HEK293 (cell line): ENCODE results near the gene EPHX1.
"Not testable (repeated sequence)": the region's sequence is repeated elsewhere in the genome, so short reads cannot be mapped to it uniquely, and the experiment has no call there.

ENCODE experiments used
- CTCF ChIA-PET: fragments of 350-600 bp; formaldehyde crosslinking; extraction: SDS; loops from one replicate; lab custom pipeline; 2021; ENCODE audit warnings: antibody characterized with exemption; lab: Yijun Ruan, JAX
- POLR2A ChIA-PET: fragments of 300-600 bp; formaldehyde crosslinking; extraction: SDS; loops from one replicate; lab custom pipeline; 2020; ENCODE audit warnings: antibody characterized with exemption, inconsistent platforms; lab: Yijun Ruan, JAX
- H3K27ac ChIP-seq: fragments of 200-500 bp; sonication (Bioruptor generic); 2 replicates; pipeline ENCODE4 v1.5.1; 2014; ENCODE audit warnings: low read depth, low read length, control low read depth, inconsistent platforms; ENCODE audit errors: extremely low read depth
- H3K36me3 ChIP-seq, 2 experiments: fragments of 200-500 bp in 1 of 2; sonication (Bioruptor generic) in 1 of 2; 1 replicate in 1 of 2; 2 replicates in 1 of 2; pipeline ENCODE4 v1.5.1; 2014 to 2017; ENCODE audit warnings: inconsistent platforms in 2 of 2, low read length in 2 of 2; ENCODE audit not compliant: control insufficient read depth in 2 of 2, insufficient read depth in 1 of 2
- H3K4me1 ChIP-seq: fragments of 200-500 bp; sonication (Bioruptor generic); 2 replicates; pipeline ENCODE4 v1.5.1; 2014; ENCODE audit warnings: mild to moderate bottlenecking, low read length, inconsistent platforms; ENCODE audit not compliant: control insufficient read depth, insufficient read depth
- H3K4me3 ChIP-seq: 2 replicates; pipeline ENCODE4 v1.5.1; 2011; ENCODE audit warnings: low read depth, mild to moderate bottlenecking, control low read depth, low read length, moderate library complexity
- H3K9me3 ChIP-seq: fragments of 200-500 bp; sonication (Bioruptor generic); 2 replicates; pipeline ENCODE4 v1.5.1; 2014; ENCODE audit warnings: low read depth, low read length, inconsistent platforms; ENCODE audit not compliant: control insufficient read depth, insufficient read depth
- GLIS1 ChIP-seq: fragments of 450-650 bp; formaldehyde crosslinking; IDR thresholded peaks from 2 replicates; pipeline ENCODE4 v1.5.1; 2016; ENCODE audit warnings: missing biosample characterization, missing genetic modification characterization
- PRDM1 ChIP-seq: fragments of 450-650 bp; formaldehyde crosslinking; IDR thresholded peaks from 2 replicates; pipeline ENCODE4; 2016; ENCODE audit warnings: missing biosample characterization, missing genetic modification characterization
- SCRT2 ChIP-seq: fragments of 450-650 bp; formaldehyde crosslinking; IDR thresholded peaks from 2 replicates; pipeline ENCODE4 v1.5.1; 2016; ENCODE audit warnings: missing biosample characterization, missing genetic modification characterization
- SP7 ChIP-seq: fragments of 450-650 bp; formaldehyde crosslinking; IDR thresholded peaks from 2 replicates; pipeline ENCODE4 v1.5.1; 2016; ENCODE audit warnings: missing biosample characterization, missing genetic modification characterization
- ZIC2 ChIP-seq: fragments of 450-650 bp; formaldehyde crosslinking; IDR thresholded peaks from 2 replicates; pipeline ENCODE4 v1.5.1; 2016; ENCODE audit warnings: missing biosample characterization, missing genetic modification characterization
- ZNF366 ChIP-seq: fragments of 450-650 bp; formaldehyde crosslinking; conservative IDR thresholded peaks from 2 replicates; pipeline ENCODE4 v1.5.1; 2016; ENCODE audit warnings: missing biosample characterization, missing genetic modification characterization
- ZNF391 ChIP-seq: fragments of 450-650 bp; formaldehyde crosslinking; IDR thresholded peaks from 2 replicates; pipeline ENCODE4 v1.5.1; 2016; ENCODE audit warnings: low read depth, missing biosample characterization, missing genetic modification characterization, borderline replicate concordance
- ZNF394 ChIP-seq: fragments of 450-650 bp; formaldehyde crosslinking; IDR thresholded peaks from 2 replicates; pipeline ENCODE4 v1.5.1; 2016; ENCODE audit warnings: missing biosample characterization, missing genetic modification characterization, mild to moderate bottlenecking, moderate library complexity, borderline replicate concordance
- ZNF529 ChIP-seq: fragments of 450-650 bp; formaldehyde crosslinking; IDR thresholded peaks from 2 replicates; pipeline ENCODE4 v1.5.1; 2017; ENCODE audit warnings: missing genetic modification characterization, missing biosample characterization; ENCODE audit not compliant: insufficient replicate concordance
- ZNF658 ChIP-seq: fragments of 450-650 bp; formaldehyde crosslinking; IDR thresholded peaks from 2 replicates; pipeline ENCODE4; 2016; ENCODE audit warnings: missing biosample characterization, missing genetic modification characterization
- ZXDB ChIP-seq: fragments of 450-650 bp; formaldehyde crosslinking; IDR thresholded peaks from 2 replicates; pipeline ENCODE4 v1.5.1; 2016; ENCODE audit warnings: missing biosample characterization, missing genetic modification characterization
- TF ChIP-seq, protein P1 (sequence below): fragments of 450-650 bp; formaldehyde crosslinking; IDR thresholded peaks from 2 replicates; pipeline ENCODE4 v1.5.1; 2016; ENCODE audit warnings: missing biosample characterization, missing genetic modification characterization
- TF ChIP-seq, protein P2 (sequence below): fragments of 450-650 bp; formaldehyde crosslinking; IDR thresholded peaks from 2 replicates; pipeline ENCODE4 v1.5.1; 2017; ENCODE audit warnings: missing biosample characterization, missing genetic modification characterization
- TF ChIP-seq, protein P3 (sequence below): fragments of 450-650 bp; formaldehyde crosslinking; IDR thresholded peaks from 2 replicates; pipeline ENCODE4 v1.5.1; 2016; ENCODE audit warnings: missing biosample characterization, missing genetic modification characterization
- TF ChIP-seq, protein P4 (sequence below): fragments of 450-650 bp; formaldehyde crosslinking; IDR thresholded peaks from 2 replicates; pipeline ENCODE4 v1.5.1; 2016; ENCODE audit warnings: missing biosample characterization, missing genetic modification characterization, borderline replicate concordance
- TF ChIP-seq, protein P5 (sequence below): fragments of 450-650 bp; formaldehyde crosslinking; IDR thresholded peaks from 2 replicates; pipeline ENCODE4 v1.5.1; 2016; ENCODE audit warnings: missing biosample characterization, missing genetic modification characterization

EPHX1 gene

DNA sequence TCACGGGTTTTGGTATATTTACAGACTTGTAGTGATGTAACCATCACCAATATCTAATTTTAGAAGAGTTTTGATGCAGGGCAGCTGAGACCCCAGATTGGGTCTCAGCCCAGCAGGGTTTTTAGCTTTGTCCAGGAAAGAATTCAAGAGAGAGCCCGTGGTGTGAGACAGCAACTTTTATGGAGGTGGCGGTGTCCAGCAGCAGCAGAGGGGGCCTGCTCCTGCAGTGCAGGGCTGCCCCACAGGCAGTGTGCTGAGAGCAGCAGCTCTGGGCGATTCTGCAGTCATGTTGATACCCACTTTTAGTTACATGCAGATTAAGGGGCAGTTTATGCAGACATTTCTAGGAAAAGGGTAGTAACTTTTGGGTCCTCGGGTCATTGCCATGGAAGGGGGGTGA, 1.8 kb upstream of the EPHX1 start:
- no peak overlapping the region for H3K27ac ChIP-seq
- TF ChIP-seq GLIS1, result peak; percentile 84
- TF ChIP-seq ZNF658 (tag by site-specific recombination), result no peak
- TF ChIP-seq, protein P1, sequence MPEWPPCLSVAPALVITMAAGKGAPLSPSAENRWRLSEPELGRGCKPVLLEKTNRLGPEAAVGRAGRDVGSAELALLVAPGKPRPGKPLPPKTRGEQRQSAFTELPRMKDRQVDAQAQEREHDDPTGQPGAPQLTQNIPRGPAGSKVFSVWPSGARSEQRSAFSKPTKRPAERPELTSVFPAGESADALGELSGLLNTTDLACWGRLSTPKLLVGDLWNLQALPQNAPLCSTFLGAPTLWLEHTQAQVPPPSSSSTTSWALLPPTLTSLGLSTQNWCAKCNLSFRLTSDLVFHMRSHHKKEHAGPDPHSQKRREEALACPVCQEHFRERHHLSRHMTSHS (tag by site-specific recombination), result no peak
- TF ChIP-seq, protein P2, sequence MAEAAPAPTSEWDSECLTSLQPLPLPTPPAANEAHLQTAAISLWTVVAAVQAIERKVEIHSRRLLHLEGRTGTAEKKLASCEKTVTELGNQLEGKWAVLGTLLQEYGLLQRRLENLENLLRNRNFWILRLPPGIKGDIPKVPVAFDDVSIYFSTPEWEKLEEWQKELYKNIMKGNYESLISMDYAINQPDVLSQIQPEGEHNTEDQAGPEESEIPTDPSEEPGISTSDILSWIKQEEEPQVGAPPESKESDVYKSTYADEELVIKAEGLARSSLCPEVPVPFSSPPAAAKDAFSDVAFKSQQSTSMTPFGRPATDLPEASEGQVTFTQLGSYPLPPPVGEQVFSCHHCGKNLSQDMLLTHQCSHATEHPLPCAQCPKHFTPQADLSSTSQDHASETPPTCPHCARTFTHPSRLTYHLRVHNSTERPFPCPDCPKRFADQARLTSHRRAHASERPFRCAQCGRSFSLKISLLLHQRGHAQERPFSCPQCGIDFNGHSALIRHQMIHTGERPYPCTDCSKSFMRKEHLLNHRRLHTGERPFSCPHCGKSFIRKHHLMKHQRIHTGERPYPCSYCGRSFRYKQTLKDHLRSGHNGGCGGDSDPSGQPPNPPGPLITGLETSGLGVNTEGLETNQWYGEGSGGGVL (tag by site-specific recombination), result no peak
- peak; percentile 63 for TF ChIP-seq ZIC2 (tag by site-specific recombination)
- TF ChIP-seq ZNF529, result no peak
- peaks cover 0 to 7% of the 10 kb centered on the region in 2 experiments; a peak in 2 of 3 replicates for H3K36me3 ChIP-seq
- POLR2A ChIA-PET, result interaction anchor here (6.8 kb wide), 1 partner anchor 31 kb away, joined by 46 read pairs; the partner anchor contains the start of gene SRP9
- H3K9me3 ChIP-seq, result no peaks in the 10 kb centered on the region
- CTCF ChIA-PET, result interaction anchor here (0.8 to 3.9 kb wide), 6 partner anchors 8 to 333 kb away, joined by 3 to 22 read pairs (median 4); partner anchors contain the start of gene TMEM63A
- H3K4me3 ChIP-seq, result no peak overlapping the region
- peaks cover 11% of the 10 kb centered on the region for H3K4me1 ChIP-seq

DNA sequence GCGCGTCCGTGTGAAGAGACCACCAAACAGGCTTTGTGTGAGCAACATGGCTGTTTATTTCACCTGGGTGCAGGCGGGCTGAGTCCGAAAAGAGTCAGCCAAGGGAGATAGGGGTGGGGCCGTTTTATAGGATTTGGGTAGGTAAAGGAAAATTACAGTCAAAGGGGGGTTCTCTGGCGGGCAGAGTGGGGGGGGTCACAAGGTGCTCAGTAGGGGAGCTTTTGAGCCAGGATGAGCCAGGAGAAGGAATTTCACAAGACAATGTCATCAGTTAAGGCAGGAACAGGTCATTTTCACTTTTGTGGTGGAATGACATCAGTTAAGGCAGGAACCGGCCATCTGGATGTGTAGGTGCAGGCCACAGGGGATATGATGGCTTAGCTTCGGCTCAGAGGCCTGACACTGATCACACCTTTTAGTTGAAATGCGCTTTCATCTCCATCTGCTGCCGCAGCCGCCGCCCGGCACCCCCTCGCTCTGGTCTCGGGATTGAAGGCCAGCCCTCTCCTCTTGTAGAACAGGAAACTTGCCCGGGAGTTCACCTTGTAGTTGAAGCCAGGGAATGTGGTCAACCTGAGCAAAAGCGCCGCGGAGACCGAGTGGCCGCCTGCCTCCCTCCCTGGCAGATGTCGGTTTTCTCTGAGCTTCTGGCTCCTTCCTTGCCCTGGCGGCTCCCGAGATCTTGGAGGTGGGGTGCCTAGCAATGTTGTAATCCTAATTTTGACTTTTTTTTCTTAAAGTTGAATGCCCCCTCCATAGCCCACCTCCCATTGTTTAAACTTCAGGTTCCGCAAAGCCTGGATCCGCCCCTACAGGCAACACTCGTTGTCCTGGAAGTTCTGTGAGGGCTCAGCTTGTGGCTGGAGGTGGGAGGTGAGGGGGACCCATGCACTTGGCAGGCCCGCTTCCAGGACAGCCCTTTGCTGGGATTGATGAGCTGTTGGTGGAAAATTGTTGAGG, 935 bp downstream of the EPHX1 start:
- peaks cover 20% of the 10 kb centered on the region for H3K4me1 ChIP-seq
- POLR2A ChIA-PET, result interaction anchor here (0.6 to 6.8 kb wide), 13 partner anchors 7 to 144 kb away, joined by 3 to 46 read pairs (median 4); partner anchors contain the start of genes PYCR2, SRP9 and TMEM63A
- H3K36me3 ChIP-seq, H3K9me3 ChIP-seq: not testable (repeated sequence)
- H3K4me3 ChIP-seq, result peak overlapping the region; percentile 64
- peak overlapping the region; percentile 61; the same call in 1 of the 2 replicates for H3K27ac ChIP-seq
- CTCF ChIA-PET, result interaction anchor here (0.5 to 3.9 kb wide), 22 partner anchors 8 to 1955 kb away, joined by 3 to 22 read pairs (median 4); partner anchors contain the start of genes ENAH and SRP9
- TF ChIP-seq, protein P3, sequence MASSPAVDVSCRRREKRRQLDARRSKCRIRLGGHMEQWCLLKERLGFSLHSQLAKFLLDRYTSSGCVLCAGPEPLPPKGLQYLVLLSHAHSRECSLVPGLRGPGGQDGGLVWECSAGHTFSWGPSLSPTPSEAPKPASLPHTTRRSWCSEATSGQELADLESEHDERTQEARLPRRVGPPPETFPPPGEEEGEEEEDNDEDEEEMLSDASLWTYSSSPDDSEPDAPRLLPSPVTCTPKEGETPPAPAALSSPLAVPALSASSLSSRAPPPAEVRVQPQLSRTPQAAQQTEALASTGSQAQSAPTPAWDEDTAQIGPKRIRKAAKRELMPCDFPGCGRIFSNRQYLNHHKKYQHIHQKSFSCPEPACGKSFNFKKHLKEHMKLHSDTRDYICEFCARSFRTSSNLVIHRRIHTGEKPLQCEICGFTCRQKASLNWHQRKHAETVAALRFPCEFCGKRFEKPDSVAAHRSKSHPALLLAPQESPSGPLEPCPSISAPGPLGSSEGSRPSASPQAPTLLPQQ (tag by site-specific recombination), result peak; percentile 56; the same call in 1 of the 2 replicates
- TF ChIP-seq SP7 (tag by site-specific recombination), result 0 out of 2 replicates have a peak, but pooled peaks have one; percentile 8
- TF ChIP-seq ZXDB, result peak; percentile 1; the same call in 1 of the 2 replicates
- TF ChIP-seq, protein P4, sequence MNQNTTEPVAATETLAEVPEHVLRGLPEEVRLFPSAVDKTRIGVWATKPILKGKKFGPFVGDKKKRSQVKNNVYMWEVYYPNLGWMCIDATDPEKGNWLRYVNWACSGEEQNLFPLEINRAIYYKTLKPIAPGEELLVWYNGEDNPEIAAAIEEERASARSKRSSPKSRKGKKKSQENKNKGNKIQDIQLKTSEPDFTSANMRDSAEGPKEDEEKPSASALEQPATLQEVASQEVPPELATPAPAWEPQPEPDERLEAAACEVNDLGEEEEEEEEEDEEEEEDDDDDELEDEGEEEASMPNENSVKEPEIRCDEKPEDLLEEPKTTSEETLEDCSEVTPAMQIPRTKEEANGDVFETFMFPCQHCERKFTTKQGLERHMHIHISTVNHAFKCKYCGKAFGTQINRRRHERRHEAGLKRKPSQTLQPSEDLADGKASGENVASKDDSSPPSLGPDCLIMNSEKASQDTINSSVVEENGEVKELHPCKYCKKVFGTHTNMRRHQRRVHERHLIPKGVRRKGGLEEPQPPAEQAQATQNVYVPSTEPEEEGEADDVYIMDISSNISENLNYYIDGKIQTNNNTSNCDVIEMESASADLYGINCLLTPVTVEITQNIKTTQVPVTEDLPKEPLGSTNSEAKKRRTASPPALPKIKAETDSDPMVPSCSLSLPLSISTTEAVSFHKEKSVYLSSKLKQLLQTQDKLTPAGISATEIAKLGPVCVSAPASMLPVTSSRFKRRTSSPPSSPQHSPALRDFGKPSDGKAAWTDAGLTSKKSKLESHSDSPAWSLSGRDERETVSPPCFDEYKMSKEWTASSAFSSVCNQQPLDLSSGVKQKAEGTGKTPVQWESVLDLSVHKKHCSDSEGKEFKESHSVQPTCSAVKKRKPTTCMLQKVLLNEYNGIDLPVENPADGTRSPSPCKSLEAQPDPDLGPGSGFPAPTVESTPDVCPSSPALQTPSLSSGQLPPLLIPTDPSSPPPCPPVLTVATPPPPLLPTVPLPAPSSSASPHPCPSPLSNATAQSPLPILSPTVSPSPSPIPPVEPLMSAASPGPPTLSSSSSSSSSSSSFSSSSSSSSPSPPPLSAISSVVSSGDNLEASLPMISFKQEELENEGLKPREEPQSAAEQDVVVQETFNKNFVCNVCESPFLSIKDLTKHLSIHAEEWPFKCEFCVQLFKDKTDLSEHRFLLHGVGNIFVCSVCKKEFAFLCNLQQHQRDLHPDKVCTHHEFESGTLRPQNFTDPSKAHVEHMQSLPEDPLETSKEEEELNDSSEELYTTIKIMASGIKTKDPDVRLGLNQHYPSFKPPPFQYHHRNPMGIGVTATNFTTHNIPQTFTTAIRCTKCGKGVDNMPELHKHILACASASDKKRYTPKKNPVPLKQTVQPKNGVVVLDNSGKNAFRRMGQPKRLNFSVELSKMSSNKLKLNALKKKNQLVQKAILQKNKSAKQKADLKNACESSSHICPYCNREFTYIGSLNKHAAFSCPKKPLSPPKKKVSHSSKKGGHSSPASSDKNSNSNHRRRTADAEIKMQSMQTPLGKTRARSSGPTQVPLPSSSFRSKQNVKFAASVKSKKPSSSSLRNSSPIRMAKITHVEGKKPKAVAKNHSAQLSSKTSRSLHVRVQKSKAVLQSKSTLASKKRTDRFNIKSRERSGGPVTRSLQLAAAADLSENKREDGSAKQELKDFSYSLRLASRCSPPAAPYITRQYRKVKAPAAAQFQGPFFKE, result 0 out of 2 replicates have a peak, but pooled peaks have one; percentile 42
- 0 out of 2 replicates have a peak, but pooled peaks have one; percentile 9 for TF ChIP-seq ZNF394 (tag by site-specific recombination)
- TF ChIP-seq, protein P5, sequence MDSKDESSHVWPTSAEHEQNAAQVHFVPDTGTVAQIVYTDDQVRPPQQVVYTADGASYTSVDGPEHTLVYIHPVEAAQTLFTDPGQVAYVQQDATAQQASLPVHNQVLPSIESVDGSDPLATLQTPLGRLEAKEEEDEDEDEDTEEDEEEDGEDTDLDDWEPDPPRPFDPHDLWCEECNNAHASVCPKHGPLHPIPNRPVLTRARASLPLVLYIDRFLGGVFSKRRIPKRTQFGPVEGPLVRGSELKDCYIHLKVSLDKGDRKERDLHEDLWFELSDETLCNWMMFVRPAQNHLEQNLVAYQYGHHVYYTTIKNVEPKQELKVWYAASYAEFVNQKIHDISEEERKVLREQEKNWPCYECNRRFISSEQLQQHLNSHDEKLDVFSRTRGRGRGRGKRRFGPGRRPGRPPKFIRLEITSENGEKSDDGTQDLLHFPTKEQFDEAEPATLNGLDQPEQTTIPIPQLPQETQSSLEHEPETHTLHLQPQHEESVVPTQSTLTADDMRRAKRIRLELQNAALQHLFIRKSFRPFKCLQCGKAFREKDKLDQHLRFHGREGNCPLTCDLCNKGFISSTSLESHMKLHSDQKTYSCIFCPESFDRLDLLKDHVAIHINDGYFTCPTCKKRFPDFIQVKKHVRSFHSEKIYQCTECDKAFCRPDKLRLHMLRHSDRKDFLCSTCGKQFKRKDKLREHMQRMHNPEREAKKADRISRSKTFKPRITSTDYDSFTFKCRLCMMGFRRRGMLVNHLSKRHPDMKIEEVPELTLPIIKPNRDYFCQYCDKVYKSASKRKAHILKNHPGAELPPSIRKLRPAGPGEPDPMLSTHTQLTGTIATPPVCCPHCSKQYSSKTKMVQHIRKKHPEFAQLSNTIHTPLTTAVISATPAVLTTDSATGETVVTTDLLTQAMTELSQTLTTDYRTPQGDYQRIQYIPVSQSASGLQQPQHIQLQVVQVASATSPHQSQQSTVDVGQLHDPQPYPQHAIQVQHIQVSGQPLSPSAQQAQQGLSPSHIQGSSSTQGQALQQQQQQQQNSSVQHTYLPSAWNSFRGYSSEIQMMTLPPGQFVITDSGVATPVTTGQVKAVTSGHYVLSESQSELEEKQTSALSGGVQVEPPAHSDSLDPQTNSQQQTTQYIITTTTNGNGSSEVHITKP, result peak; percentile 87
- TF ChIP-seq SCRT2 (tag by site-specific recombination), result peak; percentile 53
- peak; percentile 43; the same call in 1 of the 2 replicates for TF ChIP-seq ZNF391
- peak; percentile 90 for TF ChIP-seq GLIS1
- 0 out of 2 replicates have a peak, but pooled peaks have one; percentile 13 for TF ChIP-seq PRDM1
- 0 out of 2 replicates have a peak, but pooled peaks have one; percentile 13 for TF ChIP-seq ZNF366
- TF ChIP-seq ZIC2 (tag by site-specific recombination), result 0 out of 2 replicates have a peak, but pooled peaks have one; percentile 3
